HL-60 (cell line): Measurements from ENCODE around the gene SLC22A23.

ENCODE experiments used
- DNase-seq, 2 experiments: peaks; one replicate each; pipeline ENCODE4 v3.0.0-alpha.2; 2010 to 2020; ENCODE audit warnings: low read depth in 1 of 2, low spot score in 1 of 2
- H3K27ac ChIP-seq: fragments of 250-450 bp; sonication (Bioruptor Pico); replicated peaks from 2 replicates; pipeline ENCODE4 v1.5.1; 2020; ENCODE audit warnings: mild to moderate bottlenecking, moderate library complexity
- H3K27me3 ChIP-seq: fragments of 250-450 bp; sonication (Bioruptor Pico); 2 replicates; pipeline ENCODE4 v1.5.1; 2021; ENCODE audit warnings: mild to moderate bottlenecking, moderate library complexity; ENCODE audit not compliant: insufficient read depth, poor library complexity, severe bottlenecking
- H3K4me3 ChIP-seq: replicated peaks from 2 replicates; pipeline ENCODE4 v1.5.1; 2011; ENCODE audit warnings: mild to moderate bottlenecking, control low read depth, low read length; ENCODE audit not compliant: insufficient read depth
- CTCF ChIP-seq: IDR thresholded peaks from one replicate; pipeline ENCODE4 v1.5.1; 2011; ENCODE audit warnings: low read length, control low read depth, inconsistent platforms; ENCODE audit not compliant: insufficient read depth
- GABPA ChIP-seq: IDR thresholded peaks from 2 replicates; pipeline ENCODE4 v1.6.1; 2012; ENCODE audit warnings: low read depth
- POLR2AphosphoS5 ChIP-seq: IDR thresholded peaks from 2 replicates; pipeline ENCODE4 v1.6.1; 2012; ENCODE audit warnings: low read depth
- REST ChIP-seq: IDR thresholded peaks from 2 replicates; pipeline ENCODE4 v1.6.1; 2012; ENCODE audit warnings: low read depth; ENCODE audit not compliant: insufficient replicate concordance
- SPI1 ChIP-seq: IDR thresholded peaks from 2 replicates; pipeline ENCODE4 v1.6.1; 2012; ENCODE audit warnings: low read depth, mild to moderate bottlenecking, borderline replicate concordance

The SLC22A23 gene

GRCh38 chr6:3411967-3412778, 44.7 kb downstream of the SLC22A23 start:
- no peak for TF ChIP-seq SPI1
- no peak for TF ChIP-seq REST
- no peak for TF ChIP-seq CTCF
- no peak for TF ChIP-seq GABPA
- TF ChIP-seq POLR2AphosphoS5 = no peak
- no peak for DNase-seq
- Histone ChIP-seq H3K27me3 (no peaks in the 10 kb centered on the region), H3K27ac (no peak overlapping the region), H3K4me3 (no peak overlapping the region)

DNA sequence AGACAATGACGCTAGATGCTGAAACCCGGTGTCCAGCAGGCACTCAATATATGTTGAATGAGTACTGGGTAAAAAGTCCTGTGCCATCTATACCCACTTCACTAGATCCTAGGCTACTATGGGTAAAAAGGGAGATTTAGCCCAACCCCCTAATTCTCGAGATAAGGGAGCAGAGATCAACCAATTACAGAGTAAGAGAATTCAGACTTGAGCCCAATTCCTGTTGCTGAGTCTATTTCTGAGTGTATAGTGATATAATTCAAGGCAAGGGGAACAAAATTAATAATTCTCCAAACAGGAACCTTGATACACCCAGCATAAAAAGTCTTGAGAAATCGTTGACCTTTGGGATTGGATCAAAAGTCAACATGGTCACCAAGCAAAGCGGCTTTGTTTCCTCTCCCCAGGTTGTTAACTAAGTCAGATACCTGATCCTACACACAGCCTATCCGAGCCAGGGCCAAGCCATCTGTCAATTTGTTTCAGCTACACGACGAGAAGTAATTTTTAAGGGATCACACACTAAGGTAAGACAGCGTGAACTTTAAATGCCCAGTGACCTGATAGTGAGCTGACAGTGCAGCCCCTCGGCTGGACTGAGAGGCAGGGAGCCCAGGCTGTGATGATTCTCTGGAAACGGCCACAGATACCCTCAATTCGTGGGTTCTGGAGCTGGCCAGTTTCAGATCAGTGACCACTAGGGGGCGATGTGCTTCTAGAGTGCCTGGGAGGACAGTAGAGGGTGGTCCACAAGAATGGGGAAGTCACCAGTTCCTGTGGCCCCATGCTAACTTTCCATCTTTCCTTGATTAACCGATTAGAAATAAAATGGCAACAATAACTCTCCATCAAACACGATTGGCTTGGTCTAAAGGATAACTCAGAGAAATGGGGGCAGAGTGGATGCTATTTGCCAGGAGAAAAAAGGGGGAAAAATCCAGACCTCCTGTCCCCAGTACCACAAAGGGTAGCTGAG, 46.2 kb downstream of the SLC22A23 start:
- H3K27ac ChIP-seq = no peak overlapping the region
- DNase-seq = peak; percentile 16 to 53
- no peak for TF ChIP-seq REST
- TF ChIP-seq CTCF = peak; percentile 44
- TF ChIP-seq GABPA = no peak
- no peak for TF ChIP-seq POLR2AphosphoS5
- TF ChIP-seq SPI1 = peak; percentile 41; the same call in 1 of the 2 replicates
- no peaks in the 10 kb centered on the region for H3K27me3 ChIP-seq
- no peak overlapping the region for H3K4me3 ChIP-seq

GRCh38 chr6:3409699-3410384, 47.0 kb downstream of the SLC22A23 start:
- H3K27me3 ChIP-seq = no peaks in the 10 kb centered on the region
- DNase-seq = no peak
- H3K4me3 ChIP-seq = no peak overlapping the region
- H3K27ac ChIP-seq = no peak overlapping the region
- TF ChIP-seq REST (no peak), GABPA (no peak), POLR2AphosphoS5 (no peak), SPI1 (no peak), CTCF (no peak)
